ENCODE measurements around the gene TPMT. TPM values are rescaled to one million over a fixed set of nuclear protein-coding genes. Genes with fewer than 3 reads are reported as not detected.

Gene TPMT
- polyA plus RNA-seq, 5 donors: 13.7 to 16.0 (median 15.5) TPM

- no peak for DNase-seq
These were observed 35.6 kb downstream of the TPMT start for GRCh38 chr6:18119236-18119635.

- no peak for DNase-seq
These were observed 36.5 kb downstream of the TPMT start for GRCh38 chr6:18118330-18118729.

DNA sequence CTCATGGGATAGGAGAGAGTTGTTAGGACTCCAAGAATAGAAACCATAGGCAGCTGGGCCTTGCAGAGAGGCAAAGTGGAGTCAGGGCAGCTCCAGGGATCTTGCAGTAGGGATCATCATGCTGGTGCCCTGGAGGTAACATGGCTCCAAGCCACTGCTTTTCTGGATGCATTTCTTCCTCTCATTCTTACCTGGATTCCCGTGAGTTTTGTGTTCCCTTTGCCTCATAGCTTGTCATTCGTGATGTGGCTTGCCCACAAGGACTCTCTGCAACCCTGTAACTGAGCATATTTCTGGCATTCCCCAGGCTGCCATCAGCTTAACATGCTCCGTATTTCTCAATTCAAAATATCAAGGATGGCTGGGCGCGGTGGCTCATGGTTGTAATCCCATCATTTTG, 37.7 kb downstream of the TPMT start:
- no peak for DNase-seq

- no peak for DNase-seq
These were observed 39.5 kb downstream of the TPMT start for GRCh38 chr6:18115356-18115755.

DNA sequence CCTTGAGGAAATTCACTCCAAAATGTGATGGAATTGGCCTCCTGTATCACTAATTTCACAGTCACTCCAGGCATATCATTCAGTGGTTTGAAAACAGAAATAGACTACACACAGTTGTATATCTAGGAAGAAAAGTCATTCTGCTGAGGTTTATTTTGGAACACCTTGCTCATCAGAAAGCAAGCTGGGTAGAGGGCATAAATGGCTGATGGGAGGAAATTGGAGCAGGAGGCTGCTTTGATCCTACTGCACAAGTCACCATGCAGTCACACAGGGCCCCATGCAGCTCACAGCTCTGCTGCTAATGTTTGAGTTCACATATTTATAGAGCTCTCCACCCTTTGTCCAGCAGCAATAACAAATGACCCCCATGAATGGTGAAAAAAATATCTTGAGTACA, 44.7 kb downstream of the TPMT start:
- no peak for DNase-seq

DNA sequence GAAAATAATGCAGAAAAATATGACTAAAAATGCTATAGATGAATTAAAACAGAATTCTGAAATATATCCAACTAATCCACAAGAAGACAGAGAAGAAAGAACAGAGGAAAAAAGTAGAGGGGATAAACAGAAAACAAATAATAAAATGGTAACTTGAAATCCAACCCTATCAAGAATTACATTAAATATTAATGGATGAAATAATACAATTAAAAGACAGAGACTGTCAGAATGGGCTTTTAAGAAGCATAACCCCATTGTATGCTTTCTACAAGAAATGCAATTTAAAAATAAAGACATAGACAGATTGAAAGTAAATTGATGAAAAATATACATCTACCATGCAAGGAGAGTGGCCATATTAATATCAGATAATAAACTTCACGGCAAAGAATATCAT, 47.8 kb downstream of the TPMT start:
- DNase-seq: no peak

DNA sequence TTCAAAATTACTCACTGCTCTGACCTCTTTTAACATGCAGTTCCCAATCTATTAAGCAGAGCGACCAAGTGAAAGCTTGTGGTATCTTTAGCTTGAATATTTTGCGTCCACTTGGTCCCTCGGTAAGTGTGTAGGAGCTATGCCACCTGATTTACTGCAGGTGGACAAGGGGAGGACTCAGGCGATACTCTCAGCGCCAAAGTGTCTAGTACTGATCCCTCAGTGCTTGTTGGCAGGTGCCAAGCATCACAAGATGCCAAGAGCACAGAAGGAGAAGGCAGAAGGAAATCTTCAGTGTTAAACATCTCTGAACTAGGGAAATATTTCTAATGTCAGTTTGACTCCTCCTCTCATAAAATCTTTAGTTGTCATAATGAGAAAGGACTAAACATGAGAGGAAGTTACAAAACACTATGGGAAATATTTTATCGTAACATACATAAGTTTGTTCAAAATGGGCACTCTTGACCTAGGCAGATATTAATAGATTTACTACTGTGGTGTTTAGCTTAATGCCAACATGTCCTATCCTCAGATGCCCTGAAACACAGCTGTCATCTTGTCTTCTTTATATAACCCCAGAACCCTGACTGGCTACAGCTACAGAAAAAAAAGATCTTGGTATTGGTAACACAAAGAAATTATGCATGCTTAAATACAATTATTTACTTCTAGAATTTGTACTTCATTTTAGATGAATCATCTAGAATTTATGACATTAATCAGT, 51.9 kb downstream of the TPMT start:
- DNase-seq: no peak

DNA sequence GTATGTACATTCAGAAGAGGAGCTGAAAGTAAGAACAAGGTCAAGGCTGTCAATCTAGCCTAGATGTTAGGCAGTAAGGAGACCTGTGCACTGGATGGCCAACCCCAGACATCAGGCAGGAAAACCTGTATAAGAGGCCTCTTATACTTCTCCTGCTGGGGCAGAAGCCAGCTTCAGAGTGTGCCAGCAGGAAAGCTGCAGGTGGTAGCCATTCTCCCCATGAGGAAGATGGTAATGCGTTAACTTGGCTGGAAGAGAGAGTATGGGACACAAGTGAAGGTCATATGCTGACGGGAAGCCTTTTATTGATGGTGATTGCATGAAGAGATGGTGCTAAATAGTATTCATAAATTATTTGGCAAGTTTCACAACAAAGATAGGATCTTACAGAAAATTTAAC, 53.0 kb downstream of the TPMT start:
- DNase-seq: no peak

DNA sequence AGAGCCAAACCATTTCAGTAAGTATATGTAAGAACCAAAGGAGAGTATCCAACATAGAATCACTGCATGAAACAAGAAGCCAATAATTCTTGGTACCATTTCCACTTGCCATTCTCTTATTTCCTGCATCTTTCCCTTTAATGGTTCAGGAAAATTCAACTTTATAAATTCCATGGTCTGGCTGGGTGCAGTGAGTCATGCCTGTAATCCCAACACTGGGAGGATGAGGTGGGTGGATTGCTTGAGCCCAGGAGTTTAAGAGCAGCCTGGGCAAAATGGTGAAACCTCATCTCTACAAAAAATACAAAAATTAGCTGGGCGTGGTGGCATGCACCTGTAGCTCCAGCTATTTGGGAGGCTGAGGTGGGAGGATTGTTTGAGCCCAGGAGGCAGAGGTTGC, 53.6 kb downstream of the TPMT start:
- DNase-seq: no peak

- no peak for DNase-seq
These were observed 54.6 kb downstream of the TPMT start for GRCh38 chr6:18100296-18100695.

DNA sequence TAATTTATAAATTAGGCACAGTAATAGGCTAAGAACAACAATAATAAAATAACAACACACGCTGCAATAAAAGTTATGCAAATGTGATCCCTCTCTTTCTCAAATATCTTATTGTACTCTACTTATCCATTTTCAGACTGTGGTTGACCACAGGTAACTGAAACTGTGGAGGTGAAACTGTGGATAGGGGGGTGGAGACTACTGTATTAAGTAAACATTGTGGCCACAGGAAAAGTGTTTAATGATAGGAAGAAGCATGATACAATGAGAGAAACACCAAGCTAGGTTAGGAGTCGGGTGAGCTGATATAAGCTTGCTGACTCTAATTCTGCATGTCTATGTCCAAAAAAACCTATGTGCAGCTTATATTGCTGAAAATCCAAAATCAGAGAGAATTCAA, 55.4 kb downstream of the TPMT start:
- DNase-seq: no peak

GRCh38 chr6:18096423-18096822, 58.5 kb downstream of the TPMT start:
- no peak for DNase-seq

- DNase-seq: no peak
These were observed 63.5 kb downstream of the TPMT start for GRCh38 chr6:18091382-18091781.

GRCh38 chr6:18090349-18090786, 64.5 kb downstream of the TPMT start:
- no peak for DNase-seq

DNA sequence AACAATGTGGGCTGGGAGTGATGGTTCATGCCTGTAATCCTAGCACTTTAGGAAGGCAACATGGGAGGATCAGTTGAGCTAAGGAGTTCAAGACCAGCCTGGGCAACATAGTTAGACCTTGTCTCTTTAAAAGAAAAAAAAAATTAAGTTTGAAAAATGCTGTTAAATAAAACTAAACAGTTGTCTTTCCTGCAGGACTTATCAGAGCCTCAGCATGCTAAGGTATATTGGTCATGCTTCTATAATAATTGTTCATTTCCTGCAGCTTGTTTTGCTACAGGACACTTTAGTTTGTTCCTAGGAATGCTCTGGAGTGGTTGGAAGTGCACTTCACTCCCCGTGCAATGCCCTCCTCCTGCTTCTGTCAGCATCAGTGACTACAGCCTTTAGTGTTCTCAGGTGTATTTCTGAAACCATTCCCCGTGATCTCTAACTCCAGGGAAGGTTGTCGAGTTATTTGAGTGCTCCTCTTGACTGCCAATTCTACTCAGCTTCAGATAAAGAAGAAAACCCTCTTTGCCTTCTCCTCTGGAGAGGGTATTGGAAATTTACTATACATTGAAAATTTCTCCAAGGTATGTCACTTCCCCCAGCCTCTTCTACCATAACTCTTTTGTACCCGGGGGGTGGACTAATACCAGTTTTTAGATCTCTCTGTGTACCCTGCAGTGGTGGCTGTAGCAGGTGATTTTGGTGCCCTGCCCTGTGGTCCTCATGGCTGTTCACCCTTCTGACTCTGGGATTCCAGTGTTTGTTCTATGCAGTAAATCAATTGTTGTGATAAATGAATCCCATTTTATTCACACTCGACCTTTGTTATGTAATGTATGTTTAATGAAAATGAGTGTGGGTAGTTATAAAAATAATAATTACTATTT, 66.2 kb downstream of the TPMT start:
- DNase-seq: peak in 1 of 2 donors; percentile 38

GRCh38 chr6:18087396-18088165, 67.3 kb downstream of the TPMT start:
- DNase-seq: no peak

GRCh38 chr6:18081025-18081668, 73.7 kb downstream of the TPMT start:
- DNase-seq: no peak

GRCh38 chr6:18080544-18080943, 74.3 kb downstream of the TPMT start:
- DNase-seq: no peak

GRCh38 chr6:18078866-18079265, 76.0 kb downstream of the TPMT start:
- DNase-seq: no peak

All from right lung (tissue), 5 donors.